Natural killer cell (primary cell): Measurements from ENCODE around the gene MS4A4A. TPM values are rescaled to one million over a fixed set of nuclear protein-coding genes. Genes with fewer than 3 reads are reported as not detected.

Experiments
- ATAC-seq, 3 donors: fragments of 150-1000 bp in 2 of 3; fragments of 200-7000 bp in 1 of 3; cut with Tn5 transposase; 1 replicate in 1 of 3; 2 replicates in 2 of 3; pipeline ENCODE4 v1.10.0; 2021; ENCODE audit warnings: mild to moderate bottlenecking in 2 of 3, moderate library complexity in 2 of 3
- DNase-seq, 2 donors: peaks; one replicate each; pipeline versions ENCODE4 v3.0.0 to v3.0.0-alpha.2; 2013 to 2021; ENCODE audit warnings: mixed read lengths in 1 of 2
- H3K27ac ChIP-seq: one replicate; pipeline ENCODE4 v1.5.1; 2013; ENCODE audit warnings: mild to moderate bottlenecking, low read length
- H3K27me3 ChIP-seq: one replicate; pipeline ENCODE4 v1.6.1; 2013; ENCODE audit warnings: low read length; ENCODE audit not compliant: control insufficient read depth, insufficient read depth
- H3K36me3 ChIP-seq: one replicate; pipeline ENCODE4 v1.6.1; 2013; ENCODE audit warnings: low read length; ENCODE audit not compliant: control insufficient read depth, insufficient read depth
- H3K4me1 ChIP-seq: one replicate; pipeline ENCODE4 v1.6.1; 2013; ENCODE audit warnings: low read length; ENCODE audit not compliant: control insufficient read depth, insufficient read depth
- H3K4me3 ChIP-seq: one replicate; pipeline ENCODE4 v1.5.1; 2013; ENCODE audit warnings: low read length
- H3K9me3 ChIP-seq: one replicate; pipeline ENCODE4 v1.6.1; 2013; ENCODE audit warnings: low read length; ENCODE audit not compliant: control insufficient read depth, insufficient read depth
- H3K27ac Mint-ChIP-seq, 2 donors: one replicate each; pipeline ENCODE4 v1.8.0; 2022; ENCODE audit warnings: mild to moderate bottlenecking in 2 of 2, mixed read lengths in 2 of 2, moderate library complexity in 1 of 2
- H3K27me3 Mint-ChIP-seq, 2 donors: one replicate each; pipeline ENCODE4 v1.8.0; 2022; ENCODE audit warnings: low read depth in 2 of 2, mixed read lengths in 2 of 2
- H3K36me3 Mint-ChIP-seq: one replicate; pipeline ENCODE4 v1.8.0; 2022; ENCODE audit warnings: mixed read lengths
- H3K4me1 Mint-ChIP-seq, 2 donors: one replicate each; pipeline ENCODE4 v1.8.0; 2022; ENCODE audit warnings: mixed read lengths in 2 of 2
- H3K4me3 Mint-ChIP-seq: one replicate; pipeline ENCODE4 v1.8.0; 2022; ENCODE audit warnings: mild to moderate bottlenecking, moderate library complexity, mixed read lengths
- H3K9me3 Mint-ChIP-seq, 2 donors: one replicate each; pipeline ENCODE4 v1.8.0; 2022; ENCODE audit warnings: mixed read lengths in 2 of 2
- WGBS: methylation state at CpG from one replicate; pipeline ENCODE4 v1.1.7; 2013; ENCODE audit warnings: missing lambda C conversion rate; ENCODE audit not compliant: insufficient coverage; 5-methylcytosine and 5-hydroxymethylcytosine counted together
- intact Hi-C: fragments of 100-400 bp; cut with micrococcal nuclease; formaldehyde crosslinking; loops from one replicate; pipeline ENCODE4 v1.14.2; 2022
- total RNA-seq, 4 donors: library from RNA; stranded (reverse); fragments of 120-200 nt in 1 of 4; gene quantifications; one replicate each; pipeline versions ENCODE4 v1.2.3 to v1.2.4, GENCODE V29; 2013 to 2022
- TF ChIP-seq, protein P1 (sequence below): fragments of 200-600 bp; IDR thresholded peaks from one replicate; pipeline ENCODE4 v1.8.0; 2022; ENCODE audit warnings: antibody characterized with exemption

The MS4A4A gene
- total RNA-seq, 3 donors from 2014 or later (not counting 1 experiment from before 2014, with no cell fraction given) = 0.71 to 1.6 (median 1.2) TPM

DNA sequence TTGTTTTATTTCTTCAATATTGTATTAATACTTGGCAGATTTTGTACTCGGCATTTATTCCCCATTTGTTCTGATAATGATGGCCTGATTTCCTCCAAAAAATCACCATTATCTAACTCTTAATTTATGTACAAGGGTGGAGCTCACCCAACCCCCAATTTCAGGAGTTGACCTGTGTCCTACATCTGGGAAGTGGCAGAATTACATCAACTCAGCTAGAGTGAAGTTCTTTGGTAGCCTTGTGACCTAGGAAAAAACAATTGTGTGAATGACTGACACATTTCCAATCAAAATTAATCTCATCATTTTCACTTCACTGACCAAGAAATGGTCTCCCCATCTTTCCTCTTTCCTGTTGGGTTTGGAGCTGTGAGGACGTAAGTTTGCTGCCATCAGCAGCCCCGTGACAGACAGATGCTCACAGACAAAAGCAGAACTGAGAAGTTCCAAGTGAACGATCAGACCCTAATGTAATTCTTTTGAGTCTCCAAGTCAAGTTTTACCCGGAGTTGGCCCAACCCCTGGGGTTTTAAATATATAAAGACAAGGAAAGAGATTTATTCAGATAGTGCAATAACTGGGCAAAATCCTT is 30.0 kb downstream of the MS4A4A start:
- Histone ChIP-seq H3K27ac (no peak overlapping the region), H3K36me3 (no peaks in the 10 kb centered on the region), H3K9me3 (no peaks in the 10 kb centered on the region), H3K4me1 (no peaks in the 10 kb centered on the region), H3K4me3 (no peak overlapping the region), H3K27me3 (no peaks in the 10 kb centered on the region)
- ATAC-seq (no peak), DNase-seq (no peak)
- Mint-ChIP-seq H3K27ac (no peak overlapping the region), H3K9me3 (no peaks in the 10 kb centered on the region), H3K27me3 (peaks cover 5 to 20% of the 10 kb centered on the region in 2 donors), H3K4me1 (no peaks in the 10 kb centered on the region), H3K36me3 (no peaks in the 10 kb centered on the region), H3K4me3 (no peak overlapping the region)
- intact Hi-C loops = no loop called here
- TF ChIP-seq, protein P1, sequence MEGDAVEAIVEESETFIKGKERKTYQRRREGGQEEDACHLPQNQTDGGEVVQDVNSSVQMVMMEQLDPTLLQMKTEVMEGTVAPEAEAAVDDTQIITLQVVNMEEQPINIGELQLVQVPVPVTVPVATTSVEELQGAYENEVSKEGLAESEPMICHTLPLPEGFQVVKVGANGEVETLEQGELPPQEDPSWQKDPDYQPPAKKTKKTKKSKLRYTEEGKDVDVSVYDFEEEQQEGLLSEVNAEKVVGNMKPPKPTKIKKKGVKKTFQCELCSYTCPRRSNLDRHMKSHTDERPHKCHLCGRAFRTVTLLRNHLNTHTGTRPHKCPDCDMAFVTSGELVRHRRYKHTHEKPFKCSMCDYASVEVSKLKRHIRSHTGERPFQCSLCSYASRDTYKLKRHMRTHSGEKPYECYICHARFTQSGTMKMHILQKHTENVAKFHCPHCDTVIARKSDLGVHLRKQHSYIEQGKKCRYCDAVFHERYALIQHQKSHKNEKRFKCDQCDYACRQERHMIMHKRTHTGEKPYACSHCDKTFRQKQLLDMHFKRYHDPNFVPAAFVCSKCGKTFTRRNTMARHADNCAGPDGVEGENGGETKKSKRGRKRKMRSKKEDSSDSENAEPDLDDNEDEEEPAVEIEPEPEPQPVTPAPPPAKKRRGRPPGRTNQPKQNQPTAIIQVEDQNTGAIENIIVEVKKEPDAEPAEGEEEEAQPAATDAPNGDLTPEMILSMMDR = no peak
- WGBS = 49% methylated on average over 3 of the region's 5 CpGs

DNA sequence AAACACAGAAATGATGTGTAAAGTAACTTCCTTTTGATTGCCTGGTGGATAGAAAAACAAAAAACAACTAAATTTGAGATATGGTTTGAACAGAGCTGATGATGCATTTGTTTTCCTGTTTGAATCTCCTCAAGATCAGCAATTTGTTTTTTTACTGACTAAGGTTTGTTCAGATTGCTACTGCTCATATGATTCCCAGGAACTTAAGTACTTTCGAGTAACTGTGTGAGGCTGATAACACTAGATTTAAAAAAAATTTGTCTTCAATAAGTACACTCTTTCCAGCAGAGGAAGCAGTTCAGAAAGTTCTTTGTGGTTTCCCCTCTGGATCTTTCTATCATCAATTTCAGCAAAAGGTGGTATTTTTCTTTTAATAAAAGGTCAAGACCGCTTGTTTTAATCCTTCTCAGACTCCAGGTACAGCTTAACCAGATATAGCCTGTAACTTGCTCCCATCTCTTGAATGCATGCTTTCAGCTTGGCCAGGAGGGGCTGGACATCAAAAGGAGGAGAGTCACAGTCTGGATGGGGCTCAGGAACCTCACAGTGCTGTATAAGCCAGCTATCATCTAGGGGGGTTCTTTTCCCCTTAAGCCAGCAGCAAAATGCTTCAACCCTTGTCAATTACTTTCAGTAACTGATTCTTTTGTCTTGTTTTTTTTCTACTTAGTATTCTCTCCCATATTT is 34.3 kb downstream of the MS4A4A start:
- Mint-ChIP-seq H3K4me1 (no peaks in the 10 kb centered on the region), H3K4me3 (no peak overlapping the region), H3K36me3 (peaks cover 1% of the 10 kb centered on the region), H3K9me3 (no peaks in the 10 kb centered on the region), H3K27ac (no peak overlapping the region), H3K27me3 (peaks cover 0 to 10% of the 10 kb centered on the region in 2 donors)
- WGBS = 25% methylated on average over 1 of the region's 2 CpGs
- Histone ChIP-seq H3K4me3 (no peak overlapping the region), H3K36me3 (no peaks in the 10 kb centered on the region), H3K27me3 (no peaks in the 10 kb centered on the region), H3K9me3 (peaks cover 8% of the 10 kb centered on the region), H3K27ac (no peak overlapping the region), H3K4me1 (no peaks in the 10 kb centered on the region)
- TF ChIP-seq, protein P1 = no peak
- no peak for ATAC-seq
- no peak for DNase-seq
- intact Hi-C loops = no loop called here

DNA sequence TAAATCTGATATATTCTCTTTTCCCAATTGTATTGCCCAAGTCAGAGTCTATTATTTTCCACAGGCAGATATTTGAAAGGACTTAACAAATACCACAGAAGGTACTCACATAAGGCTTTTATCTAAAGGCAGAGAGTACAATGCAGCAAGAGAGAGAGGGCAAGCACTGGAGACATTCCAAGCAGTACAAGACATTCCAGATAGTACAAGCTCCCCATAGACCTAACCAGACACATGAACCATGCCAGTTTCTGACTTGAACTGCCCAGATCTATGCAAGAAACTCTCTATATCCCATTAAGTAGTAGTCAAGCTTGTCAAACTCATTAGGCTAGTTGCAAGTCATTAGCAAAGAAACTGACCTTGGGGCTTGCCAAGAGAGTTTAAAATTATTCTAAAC is 35.4 kb downstream of the MS4A4A start:
- peaks cover 0 to 11% of the 10 kb centered on the region in 2 donors for H3K27me3 Mint-ChIP-seq
- H3K9me3 ChIP-seq = peaks cover 8% of the 10 kb centered on the region
- ATAC-seq = no peak
- TF ChIP-seq, protein P1 = no peak
- no peaks in the 10 kb centered on the region for H3K4me1 Mint-ChIP-seq
- no peaks in the 10 kb centered on the region for H3K27me3 ChIP-seq
- H3K4me1 ChIP-seq = no peaks in the 10 kb centered on the region
- no peak overlapping the region for H3K27ac ChIP-seq
- peaks cover 9% of the 10 kb centered on the region for H3K36me3 Mint-ChIP-seq
- H3K4me3 ChIP-seq = no peak overlapping the region
- intact Hi-C loops = no loop called here
- peaks cover 0 to 1% of the 10 kb centered on the region in 2 donors for H3K9me3 Mint-ChIP-seq
- H3K36me3 ChIP-seq = no peaks in the 10 kb centered on the region
- H3K4me3 Mint-ChIP-seq = no peak overlapping the region
- no peak overlapping the region for H3K27ac Mint-ChIP-seq
- no peak for DNase-seq
